Gastroesophageal sphincter (tissue), 3 donors: ENCODE measurements around the gene SLC10A2.

Experiments used
- CTCF ChIP-seq, 4 experiments: fragments of 200-600 bp in 2 of 4; fragments of 450-650 bp in 2 of 4; sonication (generic) in 1 of 4; IDR thresholded peaks; one replicate each; pipeline ENCODE4 v1.5.1; 2017 to 2019; ENCODE audit warnings: antibody characterized with exemption in 4 of 4, mild to moderate bottlenecking in 2 of 4, moderate library complexity in 2 of 4
- EP300 ChIP-seq: sonication (generic); formaldehyde crosslinking; IDR thresholded peaks from one replicate; pipeline ENCODE4 v1.6.1; 2017; ENCODE audit warnings: antibody characterized with exemption, mild to moderate bottlenecking
- POLR2A ChIP-seq, 2 donors: fragments of 450-650 bp; IDR thresholded peaks; one replicate each; pipeline ENCODE4 v1.6.1; 2017; ENCODE audit warnings: antibody characterized with exemption in 2 of 2, mild to moderate bottlenecking in 2 of 2, moderate library complexity in 1 of 2
- POLR2AphosphoS5 ChIP-seq: sonication (generic); formaldehyde crosslinking; IDR thresholded peaks from one replicate; pipeline ENCODE4 v1.6.1; 2017; ENCODE audit warnings: antibody characterized with exemption

GRCh38 chr13:103056008-103056407 lies 10.2 kb downstream of the SLC10A2 start:
- TF ChIP-seq CTCF (IDR thresholded peaks at IDR 0.05): no peak
- no peak for TF ChIP-seq POLR2AphosphoS5
- no peak for TF ChIP-seq EP300
- no peak for TF ChIP-seq POLR2A (IDR thresholded peaks at IDR 0.05)
